C4-2B (cell line): ENCODE results near the gene ERMARD.

Source experiments
- H3K27ac ChIP-seq: fragments of 450-650 bp; 2 replicates; pipeline ENCODE4 v1.5.1; 2017
- CTCF ChIP-seq: fragments of 450-650 bp; conservative IDR thresholded peaks from 2 replicates; pipeline ENCODE4 v1.5.1; 2017; ENCODE audit warnings: mild to moderate bottlenecking
- ZFX ChIP-seq: fragments of 450-650 bp; IDR thresholded peaks from 2 replicates; pipeline ENCODE4 v1.6.1; 2017

ERMARD gene

GRCh38 chr6:169798764-169799473, 47.5 kb downstream of the ERMARD start:
- TF ChIP-seq ZFX (no peak), CTCF (no peak)

GRCh38 chr6:169799474-169799926, 48.1 kb downstream of the ERMARD start:
- TF ChIP-seq CTCF, result no peak
- TF ChIP-seq ZFX, result no peak
- no peak overlapping the region for H3K27ac ChIP-seq

More at GRCh38 chr6:169798764-169799473, 47.5 kb downstream of the ERMARD start:
- no peak overlapping the region for H3K27ac ChIP-seq

- H3K27ac ChIP-seq, result peak overlapping the region; percentile 5; the same call in 1 of the 2 replicates
- no peak for TF ChIP-seq ZFX
- no peak for TF ChIP-seq CTCF
Observed at GRCh38 chr6:169800116-169800667, 48.8 kb downstream of the ERMARD start.

GRCh38 chr6:169800668-169801395, 49.4 kb downstream of the ERMARD start:
- TF ChIP-seq ZFX (no peak), CTCF (no peak)
- H3K27ac ChIP-seq, result peak overlapping the region; percentile 5

GRCh38 chr6:169801396-169802160, 50.2 kb downstream of the ERMARD start:
- peak overlapping the region; percentile 5 for H3K27ac ChIP-seq
- TF ChIP-seq ZFX, result no peak

- no peak overlapping the region for H3K27ac ChIP-seq
- no peak for TF ChIP-seq ZFX
- no peak for TF ChIP-seq CTCF
Observed at GRCh38 chr6:169802790-169803189, 51.4 kb downstream of the ERMARD start.

GRCh38 chr6:169803271-169803811, 51.9 kb downstream of the ERMARD start:
- no peak for TF ChIP-seq CTCF
- TF ChIP-seq ZFX, result no peak
- no peak overlapping the region for H3K27ac ChIP-seq
